Fibroblast of lung (primary cell): ENCODE measurements around the gene WEE1.

Source experiments
- CTCF ChIP-seq, 2 donors: IDR thresholded peaks in 1 of 2; conservative IDR thresholded peaks in 1 of 2; 1 replicate in 1 of 2; 2 replicates in 1 of 2; pipeline ENCODE4 v1.5.1; 2011 to 2012; ENCODE audit warnings: low read length in 2 of 2, control low read depth in 1 of 2, inconsistent platforms in 1 of 2, low read depth in 1 of 2, mild to moderate bottlenecking in 1 of 2
- EZH2 ChIP-seq: IDR thresholded peaks from 2 replicates; pipeline ENCODE4 v1.5.1; 2012; ENCODE audit warnings: low read length, control low read depth, mild to moderate bottlenecking; ENCODE audit errors: missing control alignments

GRCh38 chr11:9596926-9597464, 23.5 kb downstream of the WEE1 start:
- TF ChIP-seq CTCF (conservative IDR thresholded peaks at IDR 0.05 in 1 of 2, IDR thresholded peaks at IDR 0.05 in 1 of 2; ENCODE audit: low read depth in 1 of 2, low read length in 2 of 2), result no peak
- TF ChIP-seq EZH2, result no peak
